ENCODE data around the gene PELI1.
"Not testable (repeated sequence)": the region's sequence is repeated elsewhere in the genome, so short reads cannot be mapped to it uniquely, and the experiment has no call there.

The PELI1 gene

GRCh38 chr2:64120928-64121327 is 23.3 kb downstream of the PELI1 start:
- no peak for DNase-seq

GRCh38 chr2:64120008-64120407 is 24.2 kb downstream of the PELI1 start:
- DNase-seq, result no peak

- no peak for DNase-seq
These were observed 24.9 kb downstream of the PELI1 start for GRCh38 chr2:64119369-64119768.

- no peak for DNase-seq
These were observed 28.2 kb downstream of the PELI1 start for GRCh38 chr2:64115808-64116598.

- no peak for DNase-seq
These were observed 29.3 kb downstream of the PELI1 start for GRCh38 chr2:64114912-64115277.

GRCh38 chr2:64114063-64114911 is 29.9 kb downstream of the PELI1 start:
- DNase-seq, result no peak

- DNase-seq, result no peak
These were observed 32.2 kb downstream of the PELI1 start for GRCh38 chr2:64112016-64112415.

GRCh38 chr2:64111426-64111825 is 32.8 kb downstream of the PELI1 start:
- no peak for DNase-seq

- DNase-seq, result no peak
These were observed 35.5 kb downstream of the PELI1 start for GRCh38 chr2:64108666-64109241.

GRCh38 chr2:64106481-64106880 is 37.7 kb downstream of the PELI1 start:
- no peak for DNase-seq

GRCh38 chr2:64105670-64106461 is 38.4 kb downstream of the PELI1 start:
- DNase-seq, result no peak

- DNase-seq, result no peak
These were observed 39.3 kb downstream of the PELI1 start for GRCh38 chr2:64104933-64105332.

GRCh38 chr2:64102736-64103135 is 41.5 kb downstream of the PELI1 start:
- not testable (repeated sequence) for DNase-seq

GRCh38 chr2:64101141-64101591 is 43.1 kb downstream of the PELI1 start:
- DNase-seq, result no peak

GRCh38 chr2:64100584-64100983 is 43.6 kb downstream of the PELI1 start:
- DNase-seq, result not testable (repeated sequence)

GRCh38 chr2:64094663-64095382 is 49.4 kb downstream of the PELI1 start:
- DNase-seq, result no peak

GRCh38 chr2:64093341-64093740 is 50.9 kb downstream of the PELI1 start:
- DNase-seq, result no peak

- no peak for DNase-seq
These were observed 51.7 kb downstream of the PELI1 start for GRCh38 chr2:64092502-64092901.

GRCh38 chr2:64090264-64090663 is 54.0 kb downstream of the PELI1 start:
- no peak for DNase-seq

- no peak for DNase-seq
These were observed 57.7 kb downstream of the PELI1 start for GRCh38 chr2:64086347-64087082.

GRCh38 chr2:64085936-64086335 is 58.3 kb downstream of the PELI1 start:
- no peak for DNase-seq

All from stimulated activated CD4-positive, alpha-beta T cell treated with anti-CD3 and anti-CD28 coated beads, Interleukin-4, amount 100 ng/mL, for 24 hours (primary cell).